Esophagus squamous epithelium (tissue), 4 donors: Measurements from ENCODE around the gene RAB11FIP2.

Experiments used
- CTCF ChIP-seq, 6 experiments: fragments of 450-650 bp in 4 of 6; fragments of 200-600 bp in 2 of 6; sonication (generic) in 2 of 6; IDR thresholded peaks; one replicate each; pipeline ENCODE4 v1.5.1; 2016 to 2019; ENCODE audit warnings: antibody characterized with exemption in 6 of 6, mild to moderate bottlenecking in 4 of 6, moderate library complexity in 4 of 6
- POLR2A ChIP-seq, 4 donors: fragments of 450-650 bp; IDR thresholded peaks; one replicate each; pipeline ENCODE4 v1.6.1; 2017; ENCODE audit warnings: antibody characterized with exemption in 4 of 4, mild to moderate bottlenecking in 4 of 4, moderate library complexity in 3 of 4

DNA sequence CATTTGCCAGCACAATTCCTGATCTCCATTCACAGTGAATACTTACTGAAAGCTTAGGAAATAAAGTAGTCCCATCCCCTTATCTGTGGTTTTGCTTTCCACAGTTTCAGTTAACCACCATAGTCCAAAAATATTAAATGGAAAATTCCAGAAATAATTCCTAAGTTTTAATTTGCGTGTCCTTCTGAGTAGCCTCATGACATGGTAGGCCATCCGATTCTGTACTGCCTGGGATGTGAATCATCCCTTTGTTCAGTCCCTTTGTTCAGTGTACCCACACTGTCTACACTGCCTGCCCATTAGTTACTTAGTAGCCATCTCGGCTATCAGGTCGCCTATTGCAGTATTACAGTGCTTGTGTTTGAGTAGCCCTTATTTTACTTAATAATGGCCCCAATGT, 14.2 kb downstream of the RAB11FIP2 start:
- no peak for TF ChIP-seq CTCF (IDR thresholded peaks at IDR 0.05)
- TF ChIP-seq POLR2A (IDR thresholded peaks at IDR 0.05): no peak
